ENCODE results near the gene SLC6A6.
"Not testable (repeated sequence)": the region's sequence is repeated elsewhere in the genome, so short reads cannot be mapped to it uniquely, and the experiment has no call there.

The SLC6A6 gene

DNA sequence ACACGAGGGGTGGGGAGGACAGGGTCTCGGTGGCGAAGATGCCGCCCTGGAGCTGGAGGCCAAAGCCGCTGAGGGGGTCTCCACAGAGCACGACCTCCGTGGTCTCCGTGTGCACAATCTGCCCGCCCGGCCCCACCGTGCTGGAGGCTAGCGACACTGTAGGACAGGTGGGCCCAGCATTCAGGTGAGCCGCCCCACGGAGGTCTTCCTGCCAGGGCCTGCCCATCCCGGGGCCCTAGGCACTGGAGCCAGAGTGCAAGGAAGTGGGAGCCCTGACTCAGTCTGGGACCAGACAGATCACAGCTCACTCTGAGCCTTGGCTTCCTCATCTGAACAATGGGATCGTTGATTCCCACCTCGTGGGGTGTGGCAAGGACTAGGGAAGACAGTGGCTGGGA is 111.9 kb downstream of the SLC6A6 start:
- H3K79me2 ChIP-seq (ENCODE audit: insufficient read depth, low read length): no peaks in the 10 kb centered on the region
- H3K9ac ChIP-seq (ENCODE audit: low read length): no peak overlapping the region
- H3K4me3 ChIP-seq (ENCODE audit: low read depth, low read length, poor library complexity, severe bottlenecking): no peak overlapping the region
- no peaks in the 10 kb centered on the region for H3K4me1 ChIP-seq (ENCODE audit: insufficient read depth, low read length, severe bottlenecking)
- H3K9me2 ChIP-seq (ENCODE audit: low read depth, low read length): no peaks in the 10 kb centered on the region
- H4K20me1 ChIP-seq (ENCODE audit: insufficient read depth, low read length): no peaks in the 10 kb centered on the region
- H3K27me3 ChIP-seq (ENCODE audit: insufficient read depth, low read length): peaks cover 3% of the 10 kb centered on the region; the same call in 1 of the 2 replicates
- no peaks in the 10 kb centered on the region for H3K36me3 ChIP-seq (ENCODE audit: insufficient read depth, low read length)
- TF ChIP-seq, protein P1, sequence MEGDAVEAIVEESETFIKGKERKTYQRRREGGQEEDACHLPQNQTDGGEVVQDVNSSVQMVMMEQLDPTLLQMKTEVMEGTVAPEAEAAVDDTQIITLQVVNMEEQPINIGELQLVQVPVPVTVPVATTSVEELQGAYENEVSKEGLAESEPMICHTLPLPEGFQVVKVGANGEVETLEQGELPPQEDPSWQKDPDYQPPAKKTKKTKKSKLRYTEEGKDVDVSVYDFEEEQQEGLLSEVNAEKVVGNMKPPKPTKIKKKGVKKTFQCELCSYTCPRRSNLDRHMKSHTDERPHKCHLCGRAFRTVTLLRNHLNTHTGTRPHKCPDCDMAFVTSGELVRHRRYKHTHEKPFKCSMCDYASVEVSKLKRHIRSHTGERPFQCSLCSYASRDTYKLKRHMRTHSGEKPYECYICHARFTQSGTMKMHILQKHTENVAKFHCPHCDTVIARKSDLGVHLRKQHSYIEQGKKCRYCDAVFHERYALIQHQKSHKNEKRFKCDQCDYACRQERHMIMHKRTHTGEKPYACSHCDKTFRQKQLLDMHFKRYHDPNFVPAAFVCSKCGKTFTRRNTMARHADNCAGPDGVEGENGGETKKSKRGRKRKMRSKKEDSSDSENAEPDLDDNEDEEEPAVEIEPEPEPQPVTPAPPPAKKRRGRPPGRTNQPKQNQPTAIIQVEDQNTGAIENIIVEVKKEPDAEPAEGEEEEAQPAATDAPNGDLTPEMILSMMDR (IDR thresholded peaks at IDR 0.05; ENCODE audit: low read length): no peak
- no peak for TF ChIP-seq EZH2 (IDR thresholded peaks at IDR 0.05; ENCODE audit: borderline replicate concordance, low read length)
- H3K27ac ChIP-seq (ENCODE audit: low read depth, low read length, poor library complexity, severe bottlenecking): no peak overlapping the region
- H3F3A ChIP-seq (ENCODE audit: insufficient read depth, low read length): no peaks in the 10 kb centered on the region
- no peak overlapping the region for H3K4me2 ChIP-seq (ENCODE audit: low read length)
- no peak overlapping the region for H2AFZ ChIP-seq (ENCODE audit: low read length)
- no peaks in the 10 kb centered on the region for H3K9me3 ChIP-seq (ENCODE audit: low read length)

DNA sequence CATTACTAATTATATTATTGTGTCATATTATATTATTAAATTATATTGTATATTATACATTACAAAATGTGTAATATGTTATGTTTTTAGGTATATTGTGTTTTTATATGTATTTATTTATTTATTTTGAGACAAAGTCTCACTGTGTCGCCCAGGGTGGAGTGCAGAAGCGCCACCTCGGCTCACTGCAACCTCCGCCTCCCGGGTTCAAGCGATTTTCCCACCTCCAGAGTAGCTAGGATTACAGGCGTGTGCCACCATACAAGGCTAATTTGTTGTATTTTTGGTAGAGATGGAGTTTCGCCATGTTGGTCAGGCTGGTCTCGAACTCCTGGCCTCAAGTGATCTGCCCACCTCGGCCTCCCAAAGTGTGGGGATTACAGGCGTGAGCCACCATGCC is 113.1 kb downstream of the SLC6A6 start:
- not testable (repeated sequence) for H3K9ac ChIP-seq (ENCODE audit: low read length); H3K4me1 ChIP-seq (ENCODE audit: insufficient read depth, low read length, severe bottlenecking); H3K4me3 ChIP-seq (ENCODE audit: low read depth, low read length, poor library complexity, severe bottlenecking); H3K4me2 ChIP-seq (ENCODE audit: low read length); H3K79me2 ChIP-seq (ENCODE audit: insufficient read depth, low read length); H4K20me1 ChIP-seq (ENCODE audit: insufficient read depth, low read length); H2AFZ ChIP-seq (ENCODE audit: low read length); H3F3A ChIP-seq (ENCODE audit: insufficient read depth, low read length); H3K9me2 ChIP-seq (ENCODE audit: low read depth, low read length); H3K27me3 ChIP-seq (ENCODE audit: insufficient read depth, low read length); H3K9me3 ChIP-seq (ENCODE audit: low read length); H3K36me3 ChIP-seq (ENCODE audit: insufficient read depth, low read length); H3K27ac ChIP-seq (ENCODE audit: low read depth, low read length, poor library complexity, severe bottlenecking)

DNA sequence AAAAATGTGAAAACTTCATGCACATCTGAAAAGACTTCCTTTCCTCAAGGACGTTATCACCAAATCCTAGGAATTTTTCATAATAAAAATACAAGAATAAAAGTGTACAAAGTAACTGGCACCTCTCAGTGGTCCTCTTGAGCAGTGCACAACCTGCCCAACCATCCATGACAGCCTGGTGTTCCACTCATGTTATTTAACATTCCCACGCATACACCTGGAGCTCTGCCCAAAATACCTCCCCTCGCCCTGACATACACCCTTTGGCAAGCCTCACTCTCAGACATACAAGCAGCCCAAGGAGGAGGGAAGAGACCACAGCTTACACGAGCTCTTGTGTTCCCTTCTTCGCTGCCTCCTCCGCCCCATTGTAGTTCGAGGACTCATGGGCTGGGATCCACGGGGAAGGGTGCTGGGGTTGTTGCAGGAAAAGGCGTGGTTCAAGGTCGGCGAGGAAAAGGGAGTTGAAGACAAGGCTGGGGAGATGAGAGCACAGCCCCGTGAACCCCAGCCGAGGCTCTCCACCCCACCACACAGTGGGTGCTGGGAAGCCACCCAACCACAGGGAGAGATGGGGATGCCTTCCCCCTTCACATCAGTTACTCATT is 114.4 kb downstream of the SLC6A6 start:
- H4K20me1 ChIP-seq (ENCODE audit: insufficient read depth, low read length): no peaks in the 10 kb centered on the region
- no peaks in the 10 kb centered on the region for H3K79me2 ChIP-seq (ENCODE audit: insufficient read depth, low read length)
- H3K4me3 ChIP-seq (ENCODE audit: low read depth, low read length, poor library complexity, severe bottlenecking): no peak overlapping the region
- no peak overlapping the region for H3K4me2 ChIP-seq (ENCODE audit: low read length)
- no peaks in the 10 kb centered on the region for H3K9me2 ChIP-seq (ENCODE audit: low read depth, low read length)
- H3K9me3 ChIP-seq (ENCODE audit: low read length): no peaks in the 10 kb centered on the region
- H2AFZ ChIP-seq (ENCODE audit: low read length): no peak overlapping the region
- H3K9ac ChIP-seq (ENCODE audit: low read length): no peak overlapping the region
- TF ChIP-seq, protein P1 (IDR thresholded peaks at IDR 0.05; ENCODE audit: low read length): no peak
- no peak for TF ChIP-seq EZH2 (IDR thresholded peaks at IDR 0.05; ENCODE audit: borderline replicate concordance, low read length)
- peaks cover 7% of the 10 kb centered on the region; the same call in 1 of the 2 replicates for H3K27me3 ChIP-seq (ENCODE audit: insufficient read depth, low read length)
- no peaks in the 10 kb centered on the region for H3K4me1 ChIP-seq (ENCODE audit: insufficient read depth, low read length, severe bottlenecking)
- no peaks in the 10 kb centered on the region for H3F3A ChIP-seq (ENCODE audit: insufficient read depth, low read length)
- no peak overlapping the region for H3K27ac ChIP-seq (ENCODE audit: low read depth, low read length, poor library complexity, severe bottlenecking)
- H3K36me3 ChIP-seq (ENCODE audit: insufficient read depth, low read length): no peaks in the 10 kb centered on the region

Data from OCI-LY1 (cell line).